ENCODE results near the gene KIAA1755.

Gene KIAA1755

DNA sequence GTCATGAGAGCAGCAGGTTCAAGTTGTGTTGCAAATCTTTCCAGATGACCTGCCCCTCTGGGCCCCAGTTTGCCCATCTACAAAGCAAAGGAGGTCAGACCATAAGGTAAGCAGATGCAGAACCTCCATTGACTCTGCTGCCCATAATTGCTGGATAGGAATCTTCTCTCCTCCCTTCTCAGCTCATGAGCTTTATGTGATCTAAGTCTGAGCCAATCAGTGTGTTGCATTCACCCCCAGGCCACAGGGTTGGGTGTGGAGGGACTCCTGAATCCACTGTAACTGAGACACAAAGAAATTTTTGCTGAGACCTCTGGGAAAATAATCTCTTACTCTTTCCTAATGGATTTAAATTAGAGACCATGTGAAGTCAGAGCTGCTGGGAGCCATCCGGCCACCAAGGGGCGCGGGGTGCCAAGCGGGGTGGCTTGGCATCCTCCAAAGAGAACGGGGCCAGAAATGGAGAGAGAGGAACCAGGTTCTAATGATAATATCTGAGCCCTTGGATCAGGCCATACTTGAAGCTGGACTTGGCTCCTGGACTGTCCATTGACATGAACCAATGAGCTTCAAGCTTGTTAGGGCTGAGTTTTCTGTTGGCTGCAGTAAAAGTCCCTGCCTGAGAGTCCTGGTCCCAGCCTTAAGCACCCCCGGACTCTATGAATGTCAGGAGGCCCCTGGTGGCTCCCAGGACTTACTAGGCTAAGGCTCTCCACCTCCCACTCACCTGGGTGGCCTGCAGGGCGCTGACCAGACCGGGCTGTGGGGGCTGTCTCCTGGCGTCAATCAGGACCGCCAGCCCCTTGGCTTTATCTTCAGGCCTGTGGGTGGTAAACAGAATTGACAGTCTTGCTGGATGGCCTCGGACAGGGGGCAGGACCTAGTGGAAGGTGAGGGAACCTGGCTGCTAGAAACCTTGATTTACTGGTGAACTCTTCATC is 32.8 kb downstream of the KIAA1755 start:
- Histone ChIP-seq H4K91ac (ENCODE audit: low read length) (no peak overlapping the region), H3K14ac (ENCODE audit: low read length in 2 of 2) (no peak overlapping the region), H3K4me3 (ENCODE audit: insufficient read depth in 1 of 2, low read depth in 1 of 2, low read length in 2 of 2) (no peak overlapping the region), H2BK12ac (ENCODE audit: low read length in 2 of 2) (no peak overlapping the region), H3K23ac (ENCODE audit: low read length in 2 of 2) (no peak overlapping the region), H3K27me3 (ENCODE audit: control insufficient read depth in 1 of 2, insufficient read depth in 1 of 2, low read length in 2 of 2) (peaks cover 0 to 26% of the 10 kb centered on the region in 2 experiments), H3K4me2 (ENCODE audit: low read length, poor library complexity, severe bottlenecking) (no peak overlapping the region), H3K79me1 (replicated peaks; ENCODE audit: low read length, poor library complexity, severe bottlenecking) (no peaks in the 10 kb centered on the region), H3K4ac (ENCODE audit: low read depth in 1 of 2, low read length in 2 of 2) (no peak overlapping the region), H2BK120ac (ENCODE audit: low read depth, low read length) (no peak overlapping the region), H4K8ac (ENCODE audit: low read length) (no peak overlapping the region), H3K27ac (ENCODE audit: low read length, poor library complexity, severe bottlenecking) (no peak overlapping the region), H2BK15ac (ENCODE audit: low read depth, poor library complexity, severe bottlenecking) (no peak overlapping the region), H3K4me1 (ENCODE audit: control insufficient read depth, insufficient read depth, low read depth, low read length) (peaks cover 5% of the 10 kb centered on the region), H3K36me3 (ENCODE audit: control insufficient read depth in 1 of 2, insufficient read depth in 2 of 2, low read depth in 1 of 2, low read length in 2 of 2) (peaks cover 0 to 3% of the 10 kb centered on the region in 2 experiments), H3K9ac (ENCODE audit: low read length) (no peak overlapping the region), H3K9me3 (ENCODE audit: control insufficient read depth, low read length) (no peaks in the 10 kb centered on the region), H2AFZ (ENCODE audit: low read depth, low read length) (no peak overlapping the region), H2AK5ac (ENCODE audit: low read length, severe bottlenecking) (no peak overlapping the region), H2BK5ac (ENCODE audit: low read depth, low read length, poor library complexity, severe bottlenecking) (no peak overlapping the region), H3K18ac (ENCODE audit: low read depth in 1 of 2, low read length in 2 of 2) (no peak overlapping the region)
- DNase-seq = no peak
- WGBS = 89% methylated on average over 8 of the region's 11 CpGs

DNA sequence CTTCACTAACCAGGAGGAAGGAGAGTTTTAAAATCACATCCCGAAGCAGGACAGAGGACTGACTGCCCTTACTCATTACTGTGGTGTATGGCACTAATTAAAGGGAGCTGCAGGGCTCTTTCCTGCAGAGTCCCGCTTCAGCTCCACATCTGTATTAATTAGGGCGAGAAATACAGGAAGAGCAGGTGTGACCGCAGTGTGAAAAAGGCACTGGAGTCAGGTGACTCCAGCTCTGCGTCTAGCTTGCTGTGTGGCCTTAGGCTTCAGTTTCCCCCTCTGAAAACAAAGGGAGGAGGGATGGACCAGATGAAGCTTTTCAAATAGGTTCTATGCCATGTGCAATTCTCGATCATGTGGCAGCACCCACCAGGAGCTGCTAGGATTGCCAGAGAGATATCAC is 34.0 kb downstream of the KIAA1755 start:
- no peak overlapping the region for H2AFZ ChIP-seq (ENCODE audit: low read depth, low read length)
- H3K4ac ChIP-seq (ENCODE audit: low read depth in 1 of 2, low read length in 2 of 2) = no peak overlapping the region
- H3K4me1 ChIP-seq (ENCODE audit: control insufficient read depth, insufficient read depth, low read depth, low read length) = no peaks in the 10 kb centered on the region
- H3K27me3 ChIP-seq (ENCODE audit: control insufficient read depth in 1 of 2, insufficient read depth in 1 of 2, low read length in 2 of 2) = peaks cover 0 to 26% of the 10 kb centered on the region in 2 experiments
- H3K18ac ChIP-seq (ENCODE audit: low read depth in 1 of 2, low read length in 2 of 2) = no peak overlapping the region
- H4K91ac ChIP-seq (ENCODE audit: low read length) = no peak overlapping the region
- H3K36me3 ChIP-seq (ENCODE audit: control insufficient read depth in 1 of 2, insufficient read depth in 2 of 2, low read depth in 1 of 2, low read length in 2 of 2) = peaks cover 0 to 3% of the 10 kb centered on the region in 2 experiments
- peak overlapping the region; percentile 26 for H2BK15ac ChIP-seq (ENCODE audit: low read depth, poor library complexity, severe bottlenecking)
- no peak overlapping the region for H3K4me2 ChIP-seq (ENCODE audit: low read length, poor library complexity, severe bottlenecking)
- no peak overlapping the region for H3K9ac ChIP-seq (ENCODE audit: low read length)
- no peak overlapping the region for H2BK12ac ChIP-seq (ENCODE audit: low read length in 2 of 2)
- DNase-seq = no peak
- 81% methylated on average over 6 of the region's 6 CpGs for WGBS
- H3K9me3 ChIP-seq (ENCODE audit: control insufficient read depth, low read length) = no peaks in the 10 kb centered on the region
- no peak overlapping the region for H3K23ac ChIP-seq (ENCODE audit: low read length in 2 of 2)
- no peak overlapping the region for H3K4me3 ChIP-seq (ENCODE audit: insufficient read depth in 1 of 2, low read depth in 1 of 2, low read length in 2 of 2)
- H2AK5ac ChIP-seq (ENCODE audit: low read length, severe bottlenecking) = no peak overlapping the region
- H2BK120ac ChIP-seq (ENCODE audit: low read depth, low read length) = no peak overlapping the region
- no peak overlapping the region for H4K8ac ChIP-seq (ENCODE audit: low read length)
- no peak overlapping the region for H3K14ac ChIP-seq (ENCODE audit: low read length in 2 of 2)
- no peak overlapping the region for H2BK5ac ChIP-seq (ENCODE audit: low read depth, low read length, poor library complexity, severe bottlenecking)
- H3K27ac ChIP-seq (ENCODE audit: low read length, poor library complexity, severe bottlenecking) = no peak overlapping the region
- no peaks in the 10 kb centered on the region for H3K79me1 ChIP-seq (replicated peaks; ENCODE audit: low read length, poor library complexity, severe bottlenecking)

DNA sequence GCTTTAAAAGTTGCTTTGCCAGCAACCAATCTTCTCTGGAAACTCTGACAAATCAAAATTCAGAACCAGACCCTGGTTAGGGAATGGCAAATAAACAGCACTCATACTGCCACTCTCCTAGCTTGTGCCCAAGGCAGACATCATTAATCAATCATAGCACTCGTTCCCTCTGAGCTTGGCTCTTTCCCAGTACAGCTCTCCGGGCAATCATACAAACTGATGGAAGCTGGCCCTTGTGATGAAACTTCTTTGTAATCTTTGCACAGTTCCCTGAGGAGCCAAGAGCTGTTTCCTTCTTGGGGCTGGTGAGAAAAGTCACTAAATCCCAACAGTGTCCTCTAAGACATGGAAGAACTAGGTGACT is 34.7 kb downstream of the KIAA1755 start:
- H3K27me3 ChIP-seq (ENCODE audit: control insufficient read depth in 1 of 2, insufficient read depth in 1 of 2, low read length in 2 of 2) = peaks cover 0 to 26% of the 10 kb centered on the region in 2 experiments
- DNase-seq = no peak
- peaks cover 0 to 3% of the 10 kb centered on the region in 2 experiments for H3K36me3 ChIP-seq (ENCODE audit: control insufficient read depth in 1 of 2, insufficient read depth in 2 of 2, low read depth in 1 of 2, low read length in 2 of 2)
- H2BK5ac ChIP-seq (ENCODE audit: low read depth, low read length, poor library complexity, severe bottlenecking) = no peak overlapping the region
- no peak overlapping the region for H3K27ac ChIP-seq (ENCODE audit: low read length, poor library complexity, severe bottlenecking)
- H2AFZ ChIP-seq (ENCODE audit: low read depth, low read length) = no peak overlapping the region
- H2AK5ac ChIP-seq (ENCODE audit: low read length, severe bottlenecking) = no peak overlapping the region
- H3K9me3 ChIP-seq (ENCODE audit: control insufficient read depth, low read length) = no peaks in the 10 kb centered on the region
- H3K4me1 ChIP-seq (ENCODE audit: control insufficient read depth, insufficient read depth, low read depth, low read length) = peaks cover 4% of the 10 kb centered on the region
- no peak overlapping the region for H3K4me2 ChIP-seq (ENCODE audit: low read length, poor library complexity, severe bottlenecking)
- H3K4ac ChIP-seq (ENCODE audit: low read depth in 1 of 2, low read length in 2 of 2) = no peak overlapping the region
- no peak overlapping the region for H3K14ac ChIP-seq (ENCODE audit: low read length in 2 of 2)
- 75% methylated on average over 2 of the region's 2 CpGs for WGBS
- H3K18ac ChIP-seq (ENCODE audit: low read depth in 1 of 2, low read length in 2 of 2) = no peak overlapping the region
- no peak overlapping the region for H3K9ac ChIP-seq (ENCODE audit: low read length)
- no peak overlapping the region for H2BK120ac ChIP-seq (ENCODE audit: low read depth, low read length)
- H4K8ac ChIP-seq (ENCODE audit: low read length) = no peak overlapping the region
- H4K91ac ChIP-seq (ENCODE audit: low read length) = no peak overlapping the region
- H3K79me1 ChIP-seq (replicated peaks; ENCODE audit: low read length, poor library complexity, severe bottlenecking) = no peaks in the 10 kb centered on the region
- H3K23ac ChIP-seq (ENCODE audit: low read length in 2 of 2) = no peak overlapping the region
- H2BK15ac ChIP-seq (ENCODE audit: low read depth, poor library complexity, severe bottlenecking) = no peak overlapping the region
- H2BK12ac ChIP-seq (ENCODE audit: low read length in 2 of 2) = no peak overlapping the region
- no peak overlapping the region for H3K4me3 ChIP-seq (ENCODE audit: insufficient read depth in 1 of 2, low read depth in 1 of 2, low read length in 2 of 2)

DNA sequence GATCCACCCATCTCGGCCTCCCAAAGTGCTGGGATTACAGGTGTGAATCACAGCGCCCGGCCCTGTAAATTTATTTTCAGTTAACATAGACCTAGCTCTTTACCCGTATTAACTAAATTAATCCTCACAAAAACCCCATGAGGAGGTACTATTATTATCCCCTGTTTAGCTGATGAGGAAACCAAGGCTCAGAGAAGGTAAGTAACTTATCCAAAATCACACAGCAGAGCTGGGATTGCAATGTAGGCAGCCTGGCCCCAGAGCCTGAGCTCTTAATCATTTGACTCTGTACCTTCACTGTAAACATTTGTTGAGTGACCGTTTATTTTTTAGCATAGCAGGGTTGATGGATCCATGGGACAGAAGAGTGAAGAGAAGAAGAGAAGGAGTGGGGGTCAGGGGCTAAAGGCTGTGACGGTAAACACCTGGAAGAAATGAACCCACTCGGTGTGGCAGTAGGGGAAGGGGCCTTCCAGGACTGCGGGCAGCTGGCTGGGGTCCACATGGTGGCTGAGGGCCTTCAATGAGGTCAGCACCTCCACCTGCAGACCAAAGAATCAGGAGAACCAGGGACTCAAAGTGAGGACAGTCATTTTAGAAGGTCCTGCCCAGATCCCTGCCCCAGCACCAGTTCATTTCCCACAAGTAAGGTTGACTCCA is 35.2 kb downstream of the KIAA1755 start:
- H2AFZ ChIP-seq (ENCODE audit: low read depth, low read length) = no peak overlapping the region
- no peak overlapping the region for H4K8ac ChIP-seq (ENCODE audit: low read length)
- H3K4me1 ChIP-seq (ENCODE audit: control insufficient read depth, insufficient read depth, low read depth, low read length) = peaks cover 4% of the 10 kb centered on the region
- peaks cover 0 to 3% of the 10 kb centered on the region in 2 experiments for H3K36me3 ChIP-seq (ENCODE audit: control insufficient read depth in 1 of 2, insufficient read depth in 2 of 2, low read depth in 1 of 2, low read length in 2 of 2)
- H3K79me1 ChIP-seq (replicated peaks; ENCODE audit: low read length, poor library complexity, severe bottlenecking) = no peaks in the 10 kb centered on the region
- H3K4me2 ChIP-seq (ENCODE audit: low read length, poor library complexity, severe bottlenecking) = no peak overlapping the region
- H3K27me3 ChIP-seq (ENCODE audit: control insufficient read depth in 1 of 2, insufficient read depth in 1 of 2, low read length in 2 of 2) = peaks cover 0 to 26% of the 10 kb centered on the region in 2 experiments
- H2AK5ac ChIP-seq (ENCODE audit: low read length, severe bottlenecking) = no peak overlapping the region
- H3K4me3 ChIP-seq (ENCODE audit: insufficient read depth in 1 of 2, low read depth in 1 of 2, low read length in 2 of 2) = no peak overlapping the region
- H2BK5ac ChIP-seq (ENCODE audit: low read depth, low read length, poor library complexity, severe bottlenecking) = no peak overlapping the region
- H3K23ac ChIP-seq (ENCODE audit: low read length in 2 of 2) = no peak overlapping the region
- H2BK12ac ChIP-seq (ENCODE audit: low read length in 2 of 2) = no peak overlapping the region
- no peak overlapping the region for H2BK120ac ChIP-seq (ENCODE audit: low read depth, low read length)
- no peak overlapping the region for H3K27ac ChIP-seq (ENCODE audit: low read length, poor library complexity, severe bottlenecking)
- H3K18ac ChIP-seq (ENCODE audit: low read depth in 1 of 2, low read length in 2 of 2) = no peak overlapping the region
- no peak overlapping the region for H3K4ac ChIP-seq (ENCODE audit: low read depth in 1 of 2, low read length in 2 of 2)
- H3K14ac ChIP-seq (ENCODE audit: low read length in 2 of 2) = no peak overlapping the region
- no peak overlapping the region for H2BK15ac ChIP-seq (ENCODE audit: low read depth, poor library complexity, severe bottlenecking)
- H4K91ac ChIP-seq (ENCODE audit: low read length) = no peak overlapping the region
- WGBS = 87% methylated on average over 8 of the region's 8 CpGs
- H3K9ac ChIP-seq (ENCODE audit: low read length) = no peak overlapping the region
- no peaks in the 10 kb centered on the region for H3K9me3 ChIP-seq (ENCODE audit: control insufficient read depth, low read length)
- no peak for DNase-seq
